GM12875 (cell line): ENCODE results near the gene ELL3.

ENCODE experiments used
- H3K4me3 ChIP-seq: one replicate; pipeline ENCODE4 v1.5.1; 2011; ENCODE audit warnings: low read depth, low read length, control low read depth
- TF ChIP-seq, protein P1 (sequence below): IDR thresholded peaks from 2 replicates; pipeline ENCODE4 v1.5.1; 2011; ENCODE audit warnings: low read depth, mild to moderate bottlenecking, control low read depth, inconsistent platforms, low read length, moderate library complexity, borderline replicate concordance; ENCODE audit not compliant: insufficient read depth

Gene ELL3

DNA sequence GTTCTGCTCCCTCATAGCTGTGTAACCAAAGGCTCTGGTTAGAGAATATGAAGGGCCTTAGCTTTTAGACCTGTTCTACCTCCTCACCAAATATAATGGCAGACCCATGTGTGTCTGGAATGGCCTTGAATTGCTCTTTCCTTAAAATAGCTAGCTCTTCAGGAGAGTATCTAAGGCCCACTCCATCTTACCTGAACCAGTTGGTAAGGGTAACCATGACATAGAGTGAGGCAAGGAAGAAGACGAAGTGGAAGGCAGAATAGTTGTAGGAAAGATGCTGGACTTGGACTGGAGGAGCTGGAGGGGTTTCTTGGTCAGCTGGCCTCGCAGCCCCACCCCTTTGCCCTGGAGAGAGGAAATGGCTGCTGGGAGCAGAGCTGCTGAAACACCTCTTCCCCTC lies 18.4 kb upstream of the ELL3 start:
- TF ChIP-seq, protein P1, sequence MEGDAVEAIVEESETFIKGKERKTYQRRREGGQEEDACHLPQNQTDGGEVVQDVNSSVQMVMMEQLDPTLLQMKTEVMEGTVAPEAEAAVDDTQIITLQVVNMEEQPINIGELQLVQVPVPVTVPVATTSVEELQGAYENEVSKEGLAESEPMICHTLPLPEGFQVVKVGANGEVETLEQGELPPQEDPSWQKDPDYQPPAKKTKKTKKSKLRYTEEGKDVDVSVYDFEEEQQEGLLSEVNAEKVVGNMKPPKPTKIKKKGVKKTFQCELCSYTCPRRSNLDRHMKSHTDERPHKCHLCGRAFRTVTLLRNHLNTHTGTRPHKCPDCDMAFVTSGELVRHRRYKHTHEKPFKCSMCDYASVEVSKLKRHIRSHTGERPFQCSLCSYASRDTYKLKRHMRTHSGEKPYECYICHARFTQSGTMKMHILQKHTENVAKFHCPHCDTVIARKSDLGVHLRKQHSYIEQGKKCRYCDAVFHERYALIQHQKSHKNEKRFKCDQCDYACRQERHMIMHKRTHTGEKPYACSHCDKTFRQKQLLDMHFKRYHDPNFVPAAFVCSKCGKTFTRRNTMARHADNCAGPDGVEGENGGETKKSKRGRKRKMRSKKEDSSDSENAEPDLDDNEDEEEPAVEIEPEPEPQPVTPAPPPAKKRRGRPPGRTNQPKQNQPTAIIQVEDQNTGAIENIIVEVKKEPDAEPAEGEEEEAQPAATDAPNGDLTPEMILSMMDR, result no peak
- H3K4me3 ChIP-seq, result no peak overlapping the region

DNA sequence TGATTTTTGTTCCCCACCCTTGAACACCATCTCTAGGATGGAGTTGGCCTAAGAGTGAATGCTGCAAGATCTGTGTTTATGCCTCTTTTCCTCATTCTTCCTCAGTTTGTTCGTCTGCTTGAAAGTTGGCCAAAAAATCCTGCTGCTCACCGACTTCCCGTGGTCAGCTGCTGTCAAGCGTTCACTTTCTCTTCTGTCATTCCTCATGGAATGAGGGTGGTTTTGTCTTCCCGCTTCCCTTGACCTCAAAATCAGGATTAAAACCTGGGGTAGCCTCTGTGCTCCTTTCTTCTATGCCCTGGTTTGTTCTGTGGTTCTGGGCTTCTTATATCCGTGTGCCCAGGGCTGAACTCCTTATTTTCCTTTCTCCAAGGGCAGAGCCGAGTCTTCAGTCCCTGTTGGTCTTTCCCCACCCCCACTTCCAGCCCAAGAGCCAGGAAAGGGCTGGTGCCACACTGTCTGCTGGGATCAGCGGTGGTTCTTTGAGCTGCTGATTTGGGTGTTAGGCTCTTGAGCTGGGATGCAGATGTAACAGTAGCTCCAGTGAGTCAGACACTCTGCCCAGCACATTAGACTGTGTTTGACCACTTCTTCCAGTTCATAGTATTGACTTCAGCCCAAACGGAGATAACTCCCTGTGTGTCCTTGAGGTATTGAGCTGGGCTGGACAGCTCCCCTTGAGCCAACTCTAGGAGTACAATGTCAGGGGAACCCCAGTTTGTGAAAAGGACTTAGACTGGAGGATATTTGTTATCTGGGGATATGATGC lies 17.7 kb upstream of the ELL3 start:
- TF ChIP-seq, protein P1, result no peak
- no peak overlapping the region for H3K4me3 ChIP-seq

DNA sequence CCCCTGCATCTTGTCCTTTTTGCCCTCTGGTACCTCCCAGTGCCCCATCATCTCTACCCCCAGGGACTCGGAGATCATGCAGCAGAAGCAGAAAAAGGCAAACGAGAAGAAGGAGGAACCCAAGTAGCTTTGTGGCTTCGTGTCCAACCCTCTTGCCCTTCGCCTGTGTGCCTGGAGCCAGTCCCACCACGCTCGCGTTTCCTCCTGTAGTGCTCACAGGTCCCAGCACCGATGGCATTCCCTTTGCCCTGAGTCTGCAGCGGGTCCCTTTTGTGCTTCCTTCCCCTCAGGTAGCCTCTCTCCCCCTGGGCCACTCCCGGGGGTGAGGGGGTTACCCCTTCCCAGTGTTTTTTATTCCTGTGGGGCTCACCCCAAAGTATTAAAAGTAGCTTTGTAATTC lies 16.9 kb upstream of the ELL3 start:
- TF ChIP-seq, protein P1, result no peak
- peak overlapping the region; percentile 96 for H3K4me3 ChIP-seq

DNA sequence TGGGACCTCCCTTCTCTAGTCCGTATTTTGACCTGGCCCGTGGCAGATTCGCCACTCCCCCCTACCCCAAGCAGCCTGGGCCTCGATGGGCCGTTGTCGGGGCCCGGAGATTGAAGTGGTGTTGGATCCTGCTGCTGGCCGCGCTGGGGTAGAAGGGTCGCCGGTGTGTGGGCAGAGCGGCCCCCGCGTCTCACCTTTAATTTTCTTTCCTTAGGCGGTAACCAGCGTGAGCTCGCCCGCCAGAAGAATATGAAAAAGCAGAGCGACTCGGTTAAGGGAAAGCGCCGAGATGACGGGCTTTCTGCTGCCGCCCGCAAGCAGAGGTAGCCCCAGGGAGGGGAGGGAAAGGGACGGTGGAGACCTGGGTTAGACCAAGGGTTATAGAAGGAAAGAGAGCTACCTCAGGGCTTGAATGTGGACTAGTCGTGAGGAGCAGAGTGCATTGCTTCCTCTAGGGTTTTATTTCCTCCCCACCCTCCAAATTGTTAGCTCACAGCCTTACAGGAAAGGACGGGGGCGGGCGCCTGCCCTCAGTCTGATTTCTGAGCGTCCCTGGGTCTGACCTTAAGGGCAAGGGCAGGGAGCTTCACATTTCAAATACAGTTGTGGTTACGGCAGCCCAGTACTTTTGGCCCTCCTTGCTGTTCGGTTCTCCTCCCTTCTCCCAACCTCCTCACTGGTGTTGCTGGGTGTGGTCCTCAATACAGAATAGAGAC lies 16.2 kb upstream of the ELL3 start:
- H3K4me3 ChIP-seq, result peak overlapping the region; percentile 96
- TF ChIP-seq, protein P1, result no peak

DNA sequence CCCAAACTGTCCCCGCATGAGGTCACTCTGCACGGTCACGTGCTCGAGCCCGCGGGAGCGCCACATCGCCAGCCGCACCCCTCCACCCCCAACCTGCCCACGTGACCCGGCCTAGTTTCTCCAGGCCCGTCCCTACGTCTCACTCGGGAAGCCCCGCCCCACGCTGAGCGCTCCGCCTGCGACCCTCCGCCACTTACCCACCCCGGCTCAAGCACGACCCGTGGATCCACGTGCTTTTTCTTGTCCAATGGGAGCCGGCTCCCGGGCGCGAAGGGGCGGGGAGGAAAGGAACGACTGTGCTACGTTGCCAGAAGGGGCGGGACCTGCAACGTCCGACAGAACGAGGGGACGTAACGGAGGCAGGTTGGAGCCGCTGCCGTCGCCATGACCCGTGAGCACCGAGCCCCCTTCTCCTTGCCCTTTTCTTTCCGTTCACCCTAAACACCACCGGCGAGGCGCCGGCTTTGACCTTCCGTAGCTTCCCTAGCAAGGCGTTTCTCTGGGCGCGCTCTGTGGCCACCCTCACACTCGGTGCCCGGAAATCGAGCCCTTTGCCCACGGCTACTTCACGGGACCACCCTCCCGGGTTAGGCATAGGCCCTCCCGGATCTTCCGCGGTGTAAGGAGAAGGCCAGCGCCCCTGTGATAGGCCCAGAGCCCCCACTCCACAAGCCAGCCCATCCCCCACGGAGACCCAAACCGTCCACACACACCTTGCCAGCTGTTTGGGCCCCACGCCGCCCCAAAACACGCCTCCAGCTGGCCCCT lies 15.4 kb upstream of the ELL3 start, which contains the start of gene SERF2:
SERF2 (plus strand) TSS at position 328 of the 768 bp plus-strand sequence; CDS start at position 385, 57 bp downstream.
- TF ChIP-seq, protein P1, result no peak
- H3K4me3 ChIP-seq, result peak within 1 kb of the TSS; percentile 96

DNA sequence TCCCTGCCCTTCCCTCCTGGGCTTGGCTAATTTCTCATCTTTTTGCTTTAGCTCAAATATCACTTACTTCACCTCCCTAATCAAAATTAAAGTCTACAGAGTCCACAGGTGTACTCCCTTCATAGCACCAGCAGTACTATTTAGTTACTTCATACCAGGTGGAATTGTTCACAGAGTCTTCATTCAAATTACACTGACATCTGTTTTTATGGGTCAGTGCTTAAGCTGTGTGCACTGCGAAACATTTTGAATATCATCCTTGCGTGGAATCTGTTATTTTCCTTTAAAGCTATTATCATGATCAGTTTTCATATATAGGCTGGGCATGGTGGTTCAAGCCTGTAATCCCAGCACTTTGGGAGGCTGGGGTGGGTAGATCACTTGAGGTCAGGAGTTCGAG lies 12.6 kb upstream of the ELL3 start:
- no peak overlapping the region for H3K4me3 ChIP-seq
- TF ChIP-seq, protein P1, result no peak
